Thymus (tissue), 11 donors: ENCODE measurements around the gene HSPA14. TPM values are rescaled to one million over a fixed set of nuclear protein-coding genes. Genes with fewer than 3 reads are reported as not detected.

Source experiments
- DNase-seq, 9 donors: peaks; one replicate each; pipeline ENCODE4 v3.0.0-alpha.2; 2013; ENCODE audit warnings: low spot score in 9 of 9, low read depth in 6 of 9, missing footprints in 1 of 9
- H3K27ac ChIP-seq, 2 donors: one replicate each; pipeline ENCODE4 v1.5.1; 2013; ENCODE audit warnings: control low read depth in 1 of 2, low read depth in 1 of 2, low read length in 1 of 2, mild to moderate bottlenecking in 1 of 2, moderate library complexity in 1 of 2
- H3K27me3 ChIP-seq, 2 donors: one replicate each; pipeline ENCODE4 v1.5.1; 2013; ENCODE audit warnings: low read length in 1 of 2; ENCODE audit not compliant: control insufficient read depth in 2 of 2, insufficient read depth in 1 of 2
- H3K36me3 ChIP-seq, 2 donors: one replicate each; pipeline ENCODE4 v1.5.1; 2013; ENCODE audit warnings: low read length in 1 of 2, mild to moderate bottlenecking in 1 of 2, moderate library complexity in 1 of 2; ENCODE audit not compliant: control insufficient read depth in 2 of 2, insufficient read depth in 2 of 2
- H3K4me1 ChIP-seq, 2 donors: one replicate each; pipeline ENCODE4 v1.5.1; 2013; ENCODE audit warnings: low read length in 2 of 2; ENCODE audit not compliant: control insufficient read depth in 2 of 2, insufficient read depth in 2 of 2
- H3K4me3 ChIP-seq, 2 donors: one replicate each; pipeline ENCODE4 v1.5.1; 2013; ENCODE audit warnings: low read length in 2 of 2, control low read depth in 1 of 2, mild to moderate bottlenecking in 1 of 2
- H3K9me3 ChIP-seq, 2 donors: one replicate each; pipeline ENCODE4 v1.5.1; 2013; ENCODE audit warnings: low read length in 1 of 2, mild to moderate bottlenecking in 1 of 2; ENCODE audit not compliant: control insufficient read depth in 2 of 2, insufficient read depth in 1 of 2
- WGBS: extraction: QIAGEN DNeasy Blood & Tissue Kit; methylation state at CpG from one replicate; pipeline ENCODE4 v1.1.7; 2013; 5-methylcytosine and 5-hydroxymethylcytosine counted together
- polyA plus RNA-seq: library from polyadenylated mRNA; stranded (reverse); fragments of 200-250 nt; gene quantifications from one replicate; pipeline ENCODE4 v1.2.3, GENCODE V29; 2013
- total RNA-seq: library from RNA; stranded (reverse); fragments of 120-200 nt; gene quantifications from one replicate; pipeline ENCODE4 v1.2.4, GENCODE V29; 2013
- donor health status: healthy.

HSPA14 gene
- total and polyA plus RNA-seq, 2 donors = 24.0 to 35.2 TPM

DNA sequence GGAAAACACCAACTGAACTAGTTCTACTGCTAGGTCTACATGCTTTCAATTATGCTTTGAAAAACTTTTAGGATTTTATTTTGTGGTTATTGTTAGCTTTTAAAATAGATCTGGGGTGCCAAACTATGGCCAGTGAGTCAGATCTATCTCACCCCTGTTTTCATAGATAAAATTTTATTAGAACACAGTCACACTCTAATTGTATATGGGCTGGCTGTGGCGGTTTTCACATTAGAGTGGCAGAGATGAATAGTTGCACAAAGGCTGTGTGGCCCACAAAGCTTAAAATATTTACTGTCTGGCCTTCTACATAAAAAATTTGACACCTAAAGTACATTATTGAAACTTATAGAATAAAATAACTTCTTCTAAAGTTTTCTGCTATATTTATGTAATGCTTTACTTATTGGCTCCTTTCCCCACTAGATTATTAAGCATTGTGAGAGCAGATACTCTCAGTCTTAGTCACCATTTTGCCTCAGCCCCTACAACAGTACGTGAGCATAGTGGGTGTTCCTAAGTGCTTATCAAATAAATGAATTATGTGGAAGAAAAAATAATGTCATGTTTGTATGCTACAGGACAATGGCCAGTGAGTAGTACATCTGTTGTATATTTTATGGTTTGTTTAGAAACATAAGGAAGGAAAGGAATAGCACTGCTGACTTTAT, 35.1 kb downstream of the HSPA14 start:
- H3K4me3 ChIP-seq = no peak overlapping the region
- DNase-seq = no peak
- H3K27ac ChIP-seq = no peak overlapping the region
- H3K4me1 ChIP-seq = peaks cover 0 to 3% of the 10 kb centered on the region in 2 donors
- H3K9me3 ChIP-seq = no peaks in the 10 kb centered on the region
- H3K27me3 ChIP-seq = no peaks in the 10 kb centered on the region
- peaks cover 16 to 20% of the 10 kb centered on the region in 2 donors for H3K36me3 ChIP-seq
- WGBS = 97% methylated on average over 2 of the region's 2 CpGs

DNA sequence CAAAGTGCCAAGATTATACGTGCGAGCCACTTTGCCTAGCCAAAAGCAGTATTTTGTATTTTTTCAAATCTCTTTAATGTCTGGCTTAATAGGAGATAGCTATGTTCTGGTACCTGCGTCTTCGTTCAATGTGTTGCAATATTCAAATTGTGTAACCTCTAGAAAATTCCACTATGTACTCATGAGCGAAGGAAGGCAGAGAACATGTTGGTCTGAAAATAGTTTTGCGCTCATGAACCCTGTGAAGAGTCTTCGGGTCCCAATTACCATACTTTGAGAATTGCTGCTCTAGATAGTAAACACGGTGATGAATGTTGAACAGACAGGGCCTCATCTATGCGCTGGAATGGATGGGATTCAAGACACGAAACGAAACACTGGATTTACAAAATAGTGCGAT, 37.8 kb downstream of the HSPA14 start:
- 98% methylated on average over 12 of the region's 12 CpGs for WGBS
- no peak overlapping the region for H3K4me3 ChIP-seq
- DNase-seq = no peak

DNA sequence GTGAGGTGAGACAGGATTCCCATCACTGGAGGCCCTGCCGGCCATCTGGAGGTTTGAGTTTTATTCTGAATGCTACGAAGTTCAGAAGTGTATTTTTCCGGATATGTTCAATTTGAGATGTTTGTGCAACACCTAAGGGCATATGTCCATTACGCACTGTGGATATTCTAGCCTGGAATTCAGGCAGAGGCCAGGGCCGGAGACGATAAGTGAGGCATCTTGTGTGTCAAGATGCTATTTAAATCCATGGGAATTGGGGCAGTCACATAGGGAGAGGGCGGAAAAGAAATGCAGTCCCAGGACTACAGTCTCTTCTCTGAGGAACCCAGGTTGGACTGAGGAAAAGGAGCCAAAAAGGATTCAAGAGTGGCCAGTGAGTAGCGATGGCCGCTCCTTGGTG, 38.7 kb downstream of the HSPA14 start:
- H3K4me1 ChIP-seq = peaks cover 5 to 10% of the 10 kb centered on the region in 2 donors
- 98% methylated on average over 9 of the region's 9 CpGs for WGBS

More for the DNA sequence above, 37.8 kb downstream of the HSPA14 start:
- no peak overlapping the region for H3K27ac ChIP-seq
- no peaks in the 10 kb centered on the region for H3K9me3 ChIP-seq
- peaks cover 0 to 10% of the 10 kb centered on the region in 2 donors for H3K36me3 ChIP-seq
- peaks cover 5 to 10% of the 10 kb centered on the region in 2 donors for H3K4me1 ChIP-seq
- H3K27me3 ChIP-seq = no peaks in the 10 kb centered on the region

DNA sequence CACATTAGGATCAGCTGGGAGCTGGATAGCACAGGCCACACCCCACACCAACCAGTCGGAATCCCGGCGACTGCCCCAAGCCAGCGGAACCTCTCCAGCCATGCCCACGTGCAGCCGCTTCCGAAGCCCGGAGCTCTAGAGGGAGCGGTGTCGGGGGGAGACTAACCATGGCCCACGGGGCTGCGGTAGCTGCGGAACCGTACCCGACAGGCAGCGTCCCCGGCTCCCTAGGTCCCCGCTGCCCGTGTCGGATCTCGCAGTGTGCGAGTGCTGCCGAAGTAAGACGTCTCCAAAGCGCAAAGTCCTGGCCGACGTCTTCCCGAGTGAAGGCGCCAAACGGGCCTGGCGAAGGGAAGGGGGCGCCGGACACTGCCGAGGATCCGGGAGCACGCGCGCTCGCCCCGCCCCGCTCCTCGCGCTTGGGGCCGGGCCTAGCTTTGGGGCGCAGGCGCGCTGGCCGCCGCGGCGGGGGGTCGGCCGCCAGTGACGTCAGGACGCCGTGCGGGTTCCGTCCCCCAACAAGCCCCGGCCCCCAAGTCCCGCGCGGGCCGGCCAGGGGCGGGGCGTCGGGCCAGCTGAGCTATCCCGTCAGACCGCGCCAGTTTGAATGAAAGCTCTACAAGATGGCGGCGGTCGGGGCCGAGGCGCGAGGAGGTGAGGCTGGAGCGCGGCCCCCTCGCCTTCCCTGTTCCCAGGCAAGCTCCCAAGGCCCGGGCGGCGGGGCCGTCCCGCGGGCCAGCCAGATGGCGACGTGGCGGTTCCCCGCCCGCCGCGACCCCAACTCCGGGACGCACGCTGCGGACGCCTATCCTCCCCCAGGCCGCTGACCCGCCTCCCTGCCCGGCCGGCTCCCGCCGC, 40.4 kb downstream of the HSPA14 start, which contains the start of gene SUV39H2:
SUV39H2 (plus strand) TSS at position 601 of the 858 bp plus-strand sequence; CDS start at position 624, 23 bp downstream.
- Histone ChIP-seq H3K27me3 (no peaks in the 10 kb centered on the region), H3K36me3 (peaks cover 0 to 7% of the 10 kb centered on the region in 2 donors), H3K4me3 (peak within 1 kb of the TSS; percentile 91 to 92), H3K9me3 (no peaks in the 10 kb centered on the region), H3K27ac (peak within 1 kb of the TSS; percentile 81 to 89), H3K4me1 (peaks cover 5 to 10% of the 10 kb centered on the region in 2 donors)
- WGBS = under 1% methylated on average over 102 of the region's 102 CpGs
- DNase-seq = peak; percentile 59 to 94 (median 86)

More for the DNA sequence above, 38.7 kb downstream of the HSPA14 start:
- Histone ChIP-seq H3K36me3 (peaks cover 0 to 10% of the 10 kb centered on the region in 2 donors), H3K27ac (no peak overlapping the region), H3K27me3 (no peaks in the 10 kb centered on the region), H3K9me3 (no peaks in the 10 kb centered on the region), H3K4me3 (no peak overlapping the region)
- DNase-seq = no peak

- DNase-seq = peak in 5 of 9 donors; percentile 4 to 56 (median 24)
- WGBS = under 1% methylated on average over 60 of the region's 60 CpGs
- Histone ChIP-seq H3K4me1 (peaks cover 5 to 10% of the 10 kb centered on the region in 2 donors), H3K9me3 (no peaks in the 10 kb centered on the region), H3K27ac (peak overlapping the region in 1 of 2 donors; percentile 29), H3K4me3 (peak overlapping the region; percentile 91 to 92), H3K36me3 (peaks cover 0 to 7% of the 10 kb centered on the region in 2 donors), H3K27me3 (no peaks in the 10 kb centered on the region)
These were observed 41.2 kb downstream of the HSPA14 start for GRCh38 chr10:14879124-14879927.

DNA sequence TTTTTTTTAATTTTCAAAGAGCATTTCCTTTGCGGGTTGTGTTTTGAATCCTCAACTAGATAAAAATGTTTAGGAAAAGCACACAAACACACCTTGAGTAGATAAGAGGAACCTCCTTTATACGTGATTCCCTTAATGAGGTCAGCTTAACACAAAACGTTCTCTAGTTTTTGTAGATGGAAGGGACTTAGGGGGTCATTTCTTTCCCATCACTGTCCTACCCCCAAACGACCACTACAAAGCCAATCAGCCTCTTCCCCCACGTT, 41.8 kb downstream of the HSPA14 start:
- Histone ChIP-seq H3K4me1 (peaks cover 5 to 10% of the 10 kb centered on the region in 2 donors), H3K27me3 (no peaks in the 10 kb centered on the region), H3K27ac (no peak overlapping the region), H3K36me3 (peaks cover 0 to 7% of the 10 kb centered on the region in 2 donors), H3K9me3 (no peaks in the 10 kb centered on the region), H3K4me3 (peak overlapping the region; percentile 91 to 92)
- DNase-seq = no peak
- under 1% methylated on average over 5 of the region's 5 CpGs for WGBS

DNA sequence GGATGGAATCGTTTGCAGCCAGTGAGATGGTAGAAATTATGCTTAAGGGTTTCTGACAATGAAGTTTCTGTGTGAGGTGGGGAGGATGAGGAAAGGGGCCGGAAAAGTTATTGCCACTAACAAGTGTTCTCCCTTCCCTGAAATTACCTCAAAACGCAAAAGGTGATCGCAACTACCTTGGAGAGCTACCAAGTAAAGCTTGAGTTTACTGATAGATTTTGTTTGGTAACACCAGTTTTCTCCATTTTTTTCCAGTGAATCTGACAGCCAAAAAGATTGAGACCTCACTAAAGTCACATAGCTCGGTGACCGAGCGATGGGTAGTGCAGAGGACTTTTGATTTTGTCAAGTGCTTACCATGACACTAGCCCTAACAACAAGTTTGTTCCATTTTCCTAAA, 42.1 kb downstream of the HSPA14 start:
- H3K9me3 ChIP-seq = no peaks in the 10 kb centered on the region
- H3K4me1 ChIP-seq = peaks cover 5 to 10% of the 10 kb centered on the region in 2 donors
- WGBS = 80% methylated on average over 7 of the region's 7 CpGs
- H3K4me3 ChIP-seq = peak overlapping the region in 1 of 2 donors; percentile 92
- no peaks in the 10 kb centered on the region for H3K27me3 ChIP-seq
- H3K36me3 ChIP-seq = peaks cover 0 to 7% of the 10 kb centered on the region in 2 donors
- no peak overlapping the region for H3K27ac ChIP-seq
- peak in 2 of 9 donors; percentile 6 to 22 for DNase-seq

DNA sequence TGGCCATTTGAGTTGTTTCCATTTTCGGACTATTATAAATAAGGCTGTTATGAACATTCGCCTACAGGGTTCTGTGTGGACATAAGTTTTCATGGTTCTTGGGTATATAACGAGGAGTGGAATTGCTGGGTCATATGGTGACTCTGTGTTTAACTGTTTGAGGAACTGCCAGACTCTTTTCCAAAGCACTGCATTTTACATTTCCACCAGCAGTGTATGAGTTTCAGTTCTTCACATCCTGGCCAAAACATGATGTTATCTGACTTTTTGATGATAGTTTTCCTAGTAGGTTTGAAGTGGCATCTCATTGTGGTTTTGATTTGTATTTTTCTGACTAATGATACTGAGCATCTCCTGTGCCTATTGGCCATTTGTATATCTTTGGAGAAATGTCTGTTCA, 46.0 kb downstream of the HSPA14 start:
- peaks cover 2 to 10% of the 10 kb centered on the region in 2 donors for H3K4me1 ChIP-seq
- peaks cover 3 to 13% of the 10 kb centered on the region in 2 donors for H3K36me3 ChIP-seq
- DNase-seq = peak in 1 of 9 donors; percentile 7
- no peak overlapping the region for H3K27ac ChIP-seq
- no peaks in the 10 kb centered on the region for H3K9me3 ChIP-seq
- no peak overlapping the region for H3K4me3 ChIP-seq
- 95% methylated on average over 3 of the region's 3 CpGs for WGBS
- no peaks in the 10 kb centered on the region for H3K27me3 ChIP-seq
